Testis (tissue), 2 donors: ENCODE data around the gene LNP1.

Experiments used
- CTCF ChIP-seq, 3 experiments: fragments of 450-650 bp in 2 of 3; fragments of 200-600 bp in 1 of 3; sonication (generic) in 1 of 3; IDR thresholded peaks; one replicate each; pipeline ENCODE4 v1.5.1; 2016 to 2019; ENCODE audit warnings: antibody characterized with exemption in 3 of 3, mild to moderate bottlenecking in 2 of 3, moderate library complexity in 1 of 3
- POLR2A ChIP-seq: fragments of 450-650 bp; IDR thresholded peaks from one replicate; pipeline ENCODE4 v1.6.1; 2017; ENCODE audit warnings: antibody characterized with exemption, mild to moderate bottlenecking, moderate library complexity

- TF ChIP-seq CTCF (IDR thresholded peaks at IDR 0.05) = no peak
- no peak for TF ChIP-seq POLR2A
Measured at GRCh38 chr3:100374521-100374920, 26.8 kb upstream of the LNP1 start.
